HG02798 (cell line): ENCODE results near the gene ZDHHC19.
"Not testable (repeated sequence)": the region's sequence is repeated elsewhere in the genome, so short reads cannot be mapped to it uniquely, and the experiment has no call there.

Source experiments
- ATAC-seq: cut with Tn5 transposase; IDR thresholded peaks from one replicate; pipeline ENCODE4 v1.9.1; 2021; ENCODE audit warnings: mild to moderate bottlenecking; ENCODE audit not compliant: unreplicated experiment, poor library complexity

The ZDHHC19 gene

GRCh38 chr3:196207159-196207832 is 3.9 kb downstream of the ZDHHC19 start:
- ATAC-seq, result no peak

GRCh38 chr3:196205442-196206205 is 5.6 kb downstream of the ZDHHC19 start:
- ATAC-seq, result not testable (repeated sequence)

- no peak for ATAC-seq
Observed at GRCh38 chr3:196203846-196204245, 7.4 kb downstream of the ZDHHC19 start.

GRCh38 chr3:196202516-196202970 is 8.7 kb downstream of the ZDHHC19 start:
- peak; percentile 62 for ATAC-seq

GRCh38 chr3:196198771-196199753 is 12.1 kb downstream of the ZDHHC19 start:
- ATAC-seq, result no peak

- no peak for ATAC-seq
Observed at GRCh38 chr3:196198081-196198675, 13.0 kb downstream of the ZDHHC19 start.

GRCh38 chr3:196197524-196197923 is 13.7 kb downstream of the ZDHHC19 start:
- ATAC-seq, result no peak

GRCh38 chr3:196195664-196196265 is 15.4 kb downstream of the ZDHHC19 start:
- no peak for ATAC-seq

- no peak for ATAC-seq
Observed at GRCh38 chr3:196194542-196194915, 16.7 kb downstream of the ZDHHC19 start.

- ATAC-seq, result no peak
Observed at GRCh38 chr3:196193736-196194541, 17.3 kb downstream of the ZDHHC19 start.

GRCh38 chr3:196193133-196193735 is 18.0 kb downstream of the ZDHHC19 start:
- ATAC-seq, result no peak

- peak; percentile 22 for ATAC-seq
Observed at GRCh38 chr3:196192524-196193051, 18.6 kb downstream of the ZDHHC19 start.

- peak; percentile 52 for ATAC-seq
Observed at GRCh38 chr3:196192036-196192523, 19.1 kb downstream of the ZDHHC19 start.

GRCh38 chr3:196189566-196190347 is 21.4 kb downstream of the ZDHHC19 start:
- no peak for ATAC-seq

- peak; percentile 58 for ATAC-seq
Observed at GRCh38 chr3:196186651-196187573, 24.3 kb downstream of the ZDHHC19 start.

- no peak for ATAC-seq
Observed at GRCh38 chr3:196184881-196185280, 26.3 kb downstream of the ZDHHC19 start.

- ATAC-seq, result not testable (repeated sequence)
Observed at GRCh38 chr3:196184169-196184432, 27.1 kb downstream of the ZDHHC19 start.
